NCI-H748 (cell line): ENCODE results near the gene TMEM132E.
A peak's percentile ranks its signal among the peaks of the same experiment; 100 is the strongest.

Experiments
- DNase-seq: peaks from one replicate; lab custom pipeline; 2025; ENCODE audit not compliant: unreplicated experiment; lab: John Stamatoyannopoulos, UW

The TMEM132E gene

DNA sequence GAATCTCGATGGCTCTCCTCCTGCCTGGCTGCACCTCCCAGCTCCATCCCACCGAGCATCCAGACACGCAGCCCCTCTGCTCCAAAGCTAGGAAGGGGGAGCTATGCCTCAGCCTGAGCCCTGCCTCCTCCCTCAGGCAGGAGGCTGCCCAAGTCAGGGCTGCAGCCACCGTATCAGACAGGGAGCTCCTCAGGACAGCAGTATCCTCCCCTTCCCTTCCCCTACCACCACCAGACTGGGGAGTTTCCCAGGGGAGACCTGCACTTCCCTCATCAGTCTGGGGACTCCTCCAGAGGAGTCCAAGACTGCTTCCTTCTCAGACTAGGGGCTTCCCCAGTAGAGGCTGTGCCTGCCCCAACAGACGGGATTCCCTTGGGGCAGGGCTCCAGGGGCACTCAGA, 17.5 kb downstream of the TMEM132E start:
- DNase-seq: no peak

DNA sequence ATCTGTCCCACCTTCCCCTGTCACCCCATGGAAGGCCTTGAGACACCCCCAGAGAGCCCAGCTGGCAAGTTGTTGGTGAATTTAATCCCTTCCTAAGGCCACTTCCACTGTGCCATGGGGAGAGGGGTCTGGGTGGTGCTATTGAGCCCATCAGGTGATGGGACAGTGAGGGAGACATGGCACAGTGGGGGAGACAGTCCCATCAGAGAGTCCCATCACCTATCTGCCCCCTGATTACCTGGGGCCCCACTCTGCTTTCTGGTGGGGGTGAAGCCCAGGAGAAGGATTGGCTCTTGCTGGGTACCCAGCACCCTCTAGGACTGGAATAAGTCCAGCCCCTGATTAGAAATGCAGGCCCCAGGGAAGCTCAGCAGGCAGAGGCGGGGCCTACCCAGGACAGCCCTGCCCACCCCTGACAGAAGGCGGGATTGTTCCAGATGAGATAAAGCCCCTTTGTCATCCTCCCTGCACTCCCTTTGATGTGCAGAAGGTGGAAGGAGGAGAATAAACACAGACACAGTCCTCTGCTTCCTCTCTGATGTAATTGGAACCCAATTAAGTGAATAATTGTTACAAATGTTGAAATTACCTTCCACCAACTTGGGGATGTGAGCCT, 18.9 kb downstream of the TMEM132E start:
- DNase-seq: peak; percentile 49

DNA sequence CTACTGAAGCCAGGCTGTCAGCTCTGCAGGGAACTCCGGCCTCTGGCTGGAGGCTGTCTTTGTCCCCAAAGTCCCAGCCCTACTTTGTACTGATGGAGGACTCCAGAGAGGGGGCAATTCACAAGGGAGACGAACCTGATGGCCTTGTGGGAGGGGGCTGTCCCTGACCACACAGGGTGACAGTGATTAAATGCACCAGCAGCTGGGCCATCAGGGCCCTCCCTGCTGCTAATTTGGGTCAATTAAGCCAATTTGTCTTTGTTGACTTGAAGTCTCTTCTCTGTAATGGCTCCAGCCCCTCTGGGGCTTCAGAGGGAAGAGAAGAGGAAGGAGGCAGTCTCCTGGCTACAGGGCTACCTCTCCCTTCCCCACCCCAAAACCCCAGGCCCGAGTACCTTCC, 22.0 kb downstream of the TMEM132E start:
- peak; percentile 63 for DNase-seq

DNA sequence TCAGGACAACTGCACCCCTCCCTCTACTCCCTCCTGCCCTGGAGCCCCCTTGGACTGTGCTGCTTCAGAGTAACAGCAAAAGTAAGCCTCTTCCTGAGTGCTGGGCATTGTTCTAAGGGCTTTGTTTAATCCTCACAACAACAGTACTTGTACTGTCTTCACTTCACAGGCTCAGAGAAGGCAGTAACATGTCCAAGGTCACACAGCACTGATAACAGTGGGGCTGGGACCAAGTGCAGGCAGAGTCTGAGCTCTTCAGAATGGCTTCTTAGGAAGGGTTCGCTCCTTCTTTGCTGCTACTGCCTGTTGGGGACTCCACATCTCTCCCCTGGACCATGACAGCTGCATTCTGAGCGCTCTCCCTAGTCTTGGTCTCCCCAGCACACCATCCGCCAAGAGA, 24.6 kb downstream of the TMEM132E start:
- DNase-seq: no peak

DNA sequence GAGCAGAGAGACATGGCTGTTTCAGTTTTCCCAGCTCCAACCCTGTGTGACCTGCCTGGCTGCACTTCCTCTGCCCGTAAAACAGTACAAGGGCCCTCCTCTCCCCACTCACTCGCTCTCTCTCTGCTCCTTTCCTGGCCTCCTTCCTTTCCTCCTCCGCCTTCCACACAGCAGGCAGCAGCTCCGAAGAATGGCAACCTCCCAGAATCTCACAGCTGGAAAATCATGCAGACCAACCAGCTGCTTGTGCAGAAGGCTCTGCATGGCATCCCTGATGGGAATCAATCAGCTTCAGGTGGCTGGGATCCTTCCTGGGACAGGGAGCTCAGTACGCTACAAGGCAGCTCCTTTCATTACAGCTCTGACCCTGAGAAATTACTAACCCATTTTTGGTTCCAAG, 27.4 kb downstream of the TMEM132E start:
- no peak for DNase-seq

DNA sequence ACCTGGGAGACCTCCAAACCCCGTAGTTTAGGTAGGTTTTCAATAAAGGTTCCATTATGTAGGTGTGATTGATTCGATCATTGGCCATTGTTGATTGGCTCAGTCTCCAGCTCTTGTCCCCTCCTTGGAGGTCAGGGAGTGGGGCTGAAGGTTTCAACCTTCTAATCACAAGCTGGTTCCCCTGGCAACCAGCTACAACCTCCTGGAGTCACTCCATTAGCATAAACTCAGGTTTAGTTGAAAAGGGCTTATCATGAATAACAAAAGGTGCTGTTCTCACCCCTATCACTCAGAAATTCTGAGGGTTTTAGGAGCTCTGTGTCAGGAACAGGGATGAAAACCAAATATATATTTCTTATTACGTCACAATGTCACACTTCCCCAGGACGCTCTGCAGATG, 28.5 kb downstream of the TMEM132E start:
- DNase-seq: peak; percentile 6

DNA sequence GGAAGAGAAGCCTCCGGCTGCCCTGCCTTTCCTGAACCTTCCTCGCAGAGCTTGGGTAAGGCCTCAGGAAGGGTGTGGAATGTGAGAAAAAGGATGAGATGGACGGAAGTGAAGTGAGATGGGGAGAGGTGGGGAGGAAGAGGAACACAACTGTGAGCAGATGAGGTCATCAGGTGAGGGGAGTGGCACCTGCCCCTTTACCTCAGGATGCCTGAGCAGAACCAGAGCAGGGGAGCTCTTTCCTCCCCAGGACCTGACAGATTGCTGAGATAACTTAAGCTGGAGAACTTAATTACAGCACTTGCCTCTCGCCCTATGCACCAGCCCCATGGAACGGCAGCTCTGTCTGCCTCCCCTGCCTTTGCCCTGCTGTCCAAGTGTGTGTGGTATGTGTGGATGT, 29.8 kb downstream of the TMEM132E start:
- no peak for DNase-seq

DNA sequence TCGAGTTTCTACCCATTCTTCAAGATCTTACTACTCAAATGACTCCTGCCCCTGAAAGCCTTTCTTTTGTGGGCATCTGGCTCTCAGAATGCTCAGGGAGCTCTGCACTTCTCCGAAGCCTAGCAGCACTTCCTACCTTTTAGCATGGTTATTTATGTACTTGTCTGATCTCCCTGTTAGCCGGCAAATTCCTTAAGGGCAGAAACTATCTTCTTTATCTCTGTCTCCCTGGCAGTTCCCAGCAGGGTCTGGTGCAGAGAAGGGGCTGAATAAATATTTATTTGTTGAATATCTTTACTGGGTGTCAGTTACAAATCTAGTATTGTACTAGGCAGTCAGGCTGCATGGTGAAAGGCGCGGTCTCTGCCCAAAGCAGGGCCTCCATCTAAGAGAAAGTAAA, 30.7 kb downstream of the TMEM132E start:
- DNase-seq: no peak

DNA sequence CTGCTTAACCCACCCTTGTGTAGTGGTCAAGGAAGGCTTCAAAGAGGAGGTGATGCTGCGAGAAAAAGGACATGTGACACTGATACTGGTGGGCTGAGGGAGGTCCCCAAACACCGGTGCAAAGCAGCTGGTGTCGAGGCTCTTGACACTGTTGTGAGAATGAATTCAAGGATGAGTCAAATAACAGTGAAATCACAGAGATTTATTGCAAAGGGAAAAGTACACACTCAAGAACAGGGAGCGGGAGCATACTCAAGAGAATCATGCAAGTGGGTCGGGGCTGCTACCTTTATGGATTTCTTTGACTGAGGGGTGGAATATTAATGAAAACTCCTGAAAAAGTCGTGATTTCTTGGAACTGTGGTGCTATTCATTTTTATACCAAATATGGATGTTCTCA, 31.1 kb downstream of the TMEM132E start:
- DNase-seq: no peak

DNA sequence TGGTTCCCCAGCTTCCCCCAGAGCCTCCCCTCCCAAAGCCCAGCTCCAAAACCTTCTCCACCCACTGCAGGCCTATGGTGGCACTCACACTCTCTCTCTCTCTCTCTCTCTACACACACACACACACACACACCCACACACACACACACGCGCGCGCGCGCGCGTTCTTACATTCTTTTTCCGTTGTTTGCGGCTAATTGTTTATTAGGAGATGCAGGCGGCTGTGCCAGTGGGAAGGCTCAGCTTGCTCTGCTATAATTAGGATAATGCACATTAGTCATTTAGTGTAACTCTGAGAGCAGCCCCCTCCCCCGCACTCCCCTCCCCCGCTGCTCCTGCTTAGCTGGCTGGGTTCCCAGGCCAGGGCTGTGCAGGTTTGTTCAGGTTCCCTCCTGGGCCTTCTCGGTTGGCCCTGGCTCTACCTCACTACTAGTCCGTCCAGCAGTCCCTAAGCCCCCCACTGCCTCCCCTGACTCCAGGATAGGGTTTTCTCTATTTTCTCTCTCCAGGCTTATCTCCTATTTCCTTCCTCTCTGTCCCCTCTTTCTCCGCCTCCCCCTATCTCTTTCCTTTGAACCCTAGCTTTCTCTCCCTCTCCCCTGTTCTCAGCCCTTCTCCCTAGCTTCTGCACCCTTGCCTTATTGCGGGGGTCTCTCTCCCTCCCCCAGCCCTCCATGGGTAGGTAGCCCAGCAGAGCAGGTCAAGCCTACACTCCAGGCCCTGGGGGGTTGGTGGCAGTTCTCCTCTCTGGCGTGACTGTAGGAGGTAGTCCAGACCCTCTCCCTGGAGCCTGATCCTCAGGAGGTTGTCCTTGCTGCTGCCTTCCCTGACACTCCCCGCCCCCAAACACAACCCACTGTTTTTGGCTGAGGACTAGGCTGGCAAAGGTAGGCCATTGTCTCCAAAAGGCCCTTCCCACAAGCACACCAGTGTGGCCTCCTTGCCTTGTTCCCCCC, 34.0 kb downstream of the TMEM132E start:
- DNase-seq: peak; percentile 76

DNA sequence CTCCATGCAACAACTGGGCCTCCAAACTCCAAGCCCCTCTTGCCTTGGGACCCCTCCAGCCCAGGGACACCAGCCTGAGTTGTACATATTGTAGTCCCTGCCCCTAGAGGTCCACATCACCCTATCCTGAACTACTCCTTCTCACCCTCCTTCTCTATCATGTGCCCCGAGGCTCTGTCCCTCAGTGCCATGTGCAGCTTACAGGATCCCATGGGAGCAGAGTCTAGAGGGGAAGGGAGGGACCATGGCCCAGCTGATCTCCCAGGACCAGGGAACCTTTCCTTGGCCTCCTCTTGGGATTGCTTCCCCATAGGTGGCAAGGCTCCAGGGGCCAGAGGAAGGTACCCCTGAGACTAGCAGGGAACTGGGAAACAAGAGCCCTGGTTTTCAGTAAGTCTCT, 35.3 kb downstream of the TMEM132E start:
- DNase-seq: no peak

DNA sequence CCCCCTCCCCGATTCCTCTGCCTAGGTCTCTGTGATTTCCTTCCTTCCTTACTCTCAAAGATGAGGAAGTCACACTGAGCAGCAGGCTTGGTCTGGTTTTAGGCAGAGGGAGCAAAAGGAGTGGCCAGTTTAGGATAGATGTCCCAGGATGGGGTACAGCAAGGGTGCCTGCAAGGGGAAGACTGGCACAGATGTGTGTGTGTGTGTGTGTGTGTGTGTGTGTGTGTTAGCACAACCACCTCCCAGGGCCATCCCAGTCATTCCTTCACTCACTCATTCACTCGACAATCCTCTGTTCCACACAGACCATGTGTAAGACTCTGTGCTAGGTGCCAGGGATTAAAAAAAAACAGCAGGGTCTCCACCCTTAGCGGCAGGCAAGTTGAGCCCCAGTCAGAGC, 35.9 kb downstream of the TMEM132E start:
- DNase-seq: no peak

DNA sequence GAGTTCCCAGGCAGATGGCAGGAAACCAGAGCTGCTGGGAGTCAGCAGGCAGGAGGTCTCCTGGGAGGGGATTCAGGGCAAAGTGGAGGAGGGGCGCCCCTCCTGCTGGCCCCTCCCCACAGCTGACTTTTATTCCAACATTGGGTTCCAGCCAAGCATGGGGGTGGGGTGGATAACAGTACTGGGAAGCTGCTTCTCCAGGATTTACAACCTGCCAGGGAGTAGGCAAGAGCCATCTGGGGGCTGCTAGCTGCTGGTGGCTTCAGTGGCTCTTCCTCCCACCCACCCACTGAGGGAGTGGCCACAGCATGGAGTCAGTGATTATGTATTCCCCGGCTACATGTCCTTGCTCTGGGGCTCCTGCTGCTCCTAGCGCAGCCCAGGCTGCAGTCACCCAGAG, 36.8 kb downstream of the TMEM132E start:
- DNase-seq: peak; percentile 34

DNA sequence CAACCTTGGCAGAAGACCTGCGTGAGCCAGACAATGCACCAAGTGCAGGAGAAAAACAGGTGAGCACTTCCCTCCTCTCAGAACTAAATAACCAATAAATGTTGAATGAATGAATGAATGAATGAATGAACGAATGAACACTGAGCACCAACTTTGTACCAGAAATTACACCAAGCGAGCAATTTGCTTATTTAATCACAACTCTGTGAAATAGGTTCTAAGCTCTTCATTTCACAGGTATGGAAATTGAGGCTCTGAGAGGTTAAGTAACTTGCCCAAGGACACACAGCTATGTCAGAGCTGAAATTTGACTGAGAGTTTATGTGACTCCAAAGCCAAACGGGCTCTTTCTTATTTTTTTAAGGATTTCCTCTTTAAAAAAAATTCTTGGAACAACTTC, 38.0 kb downstream of the TMEM132E start:
- no peak for DNase-seq

DNA sequence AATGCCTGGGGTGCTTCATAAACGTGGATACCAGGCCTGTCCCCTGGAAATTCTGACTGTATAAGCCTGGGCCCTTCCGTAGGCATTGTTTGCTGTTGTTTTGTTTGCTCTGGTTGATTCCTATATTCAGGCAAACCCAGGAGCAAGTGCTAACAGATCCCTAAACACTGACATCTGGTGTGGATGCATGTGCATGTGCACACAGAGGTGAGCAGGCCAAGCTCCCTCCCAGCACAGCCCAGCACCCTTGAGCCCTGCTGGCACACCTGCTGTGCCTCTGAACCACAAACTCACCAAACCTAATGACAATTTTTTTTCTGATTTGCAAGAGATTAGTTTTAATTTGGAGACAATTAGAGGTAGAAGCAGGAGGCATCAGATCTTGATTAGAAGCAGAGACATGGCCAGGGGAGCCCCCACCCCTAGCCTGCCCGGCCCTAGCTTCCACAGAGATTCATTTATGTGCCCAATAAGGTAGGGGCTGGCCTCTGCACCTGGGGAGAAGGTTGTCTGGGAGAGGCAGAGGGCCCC, 40.4 kb downstream of the TMEM132E start:
- DNase-seq: no peak

DNA sequence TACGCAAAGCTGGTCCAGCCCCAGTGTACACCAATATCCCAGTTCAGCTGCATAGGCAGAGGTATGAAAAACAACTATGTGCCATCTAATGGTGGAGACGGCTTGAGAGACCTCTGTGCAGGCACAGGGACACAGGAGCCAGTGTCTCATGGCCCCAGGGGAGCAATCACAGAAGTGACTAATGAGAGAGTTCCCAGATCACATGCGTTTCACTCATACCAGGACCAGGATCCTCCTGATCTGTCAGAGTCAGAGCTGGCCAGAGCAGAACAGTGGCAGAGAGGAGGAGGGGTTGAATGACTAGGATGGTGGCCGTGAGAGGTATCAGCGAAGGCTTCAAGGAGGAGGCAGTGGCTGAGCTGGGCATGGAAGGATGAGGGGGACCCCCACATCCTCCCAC, 41.1 kb downstream of the TMEM132E start:
- DNase-seq: no peak

DNA sequence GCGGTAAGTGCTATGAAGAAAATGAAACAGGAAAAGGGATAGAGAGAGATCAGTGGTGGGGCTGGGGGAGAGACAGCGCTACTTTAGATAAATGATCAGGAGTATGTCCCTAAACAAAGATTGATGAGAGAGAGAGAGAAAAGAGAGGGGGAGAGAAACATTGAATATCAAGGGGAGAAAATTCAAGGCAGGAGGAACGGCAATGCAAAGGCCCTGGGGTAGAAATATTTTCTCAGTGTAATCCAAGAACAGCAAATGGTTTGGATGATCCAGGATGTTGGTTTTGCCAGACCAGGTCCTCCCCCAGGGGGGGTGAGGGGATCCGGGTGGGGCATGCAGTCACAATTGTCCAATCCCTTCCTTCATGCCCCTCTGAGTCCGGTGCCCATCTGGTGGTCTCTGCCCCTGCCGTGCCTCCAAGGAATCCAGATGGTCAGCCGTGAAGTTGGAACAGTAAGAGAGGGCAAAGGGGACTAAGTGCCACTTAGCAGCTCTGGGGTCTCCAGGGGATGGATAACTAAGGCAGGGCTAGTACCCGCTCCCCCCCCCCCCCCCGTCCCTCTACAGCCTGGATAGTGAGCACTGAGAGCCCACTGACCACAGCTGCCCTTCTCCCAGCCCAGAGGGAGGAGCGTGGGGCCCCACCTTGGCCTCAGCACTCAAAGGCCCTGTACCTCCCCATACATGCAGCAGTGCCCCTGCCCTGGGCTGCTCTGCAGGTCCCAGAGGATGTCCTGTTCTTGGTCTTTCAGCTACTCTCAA, 43.7 kb downstream of the TMEM132E start:
- no peak for DNase-seq

DNA sequence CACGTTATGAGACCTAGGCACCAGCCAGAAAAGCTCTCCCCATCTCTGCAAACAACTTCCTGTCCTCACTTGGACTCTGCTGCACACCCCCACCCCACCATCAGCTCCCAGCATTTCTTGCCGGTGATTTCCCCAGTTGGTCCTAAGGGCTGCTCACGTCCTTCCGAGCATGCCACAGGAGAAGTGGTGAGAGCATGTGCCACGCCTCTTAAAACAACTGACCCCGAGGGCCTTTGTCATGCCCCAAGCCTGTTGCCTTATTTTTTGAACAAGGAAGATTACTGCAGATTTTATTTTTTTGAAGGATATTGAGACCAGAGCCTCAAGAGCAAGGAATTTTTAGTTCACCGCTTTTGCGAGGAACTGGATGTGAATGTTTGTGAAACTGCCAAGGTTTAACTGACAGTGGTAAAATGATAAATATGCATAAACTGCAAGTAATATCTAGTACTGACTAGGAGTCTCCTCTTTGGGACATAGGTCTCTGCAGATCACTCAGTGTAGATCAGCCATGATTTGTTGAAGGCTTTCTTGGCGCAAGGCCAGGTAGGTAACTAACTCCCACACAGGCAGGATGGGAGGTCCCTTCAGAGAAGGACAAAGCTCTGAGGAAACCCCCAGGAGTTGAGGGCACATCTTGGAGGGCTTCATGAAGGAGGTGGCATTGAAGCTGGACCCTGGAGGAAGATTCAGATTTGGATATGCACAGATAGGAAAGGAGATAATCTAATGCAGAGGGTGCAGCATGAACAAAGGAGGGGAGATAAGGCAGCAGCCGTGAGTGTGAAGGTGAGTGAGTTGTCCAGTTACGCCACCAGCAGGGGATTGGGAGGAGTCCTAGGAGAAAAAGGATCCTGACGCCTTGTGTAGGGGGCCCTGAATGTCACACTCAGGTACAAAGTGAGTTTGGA, 44.7 kb downstream of the TMEM132E start:
- DNase-seq: peak; percentile 14

DNA sequence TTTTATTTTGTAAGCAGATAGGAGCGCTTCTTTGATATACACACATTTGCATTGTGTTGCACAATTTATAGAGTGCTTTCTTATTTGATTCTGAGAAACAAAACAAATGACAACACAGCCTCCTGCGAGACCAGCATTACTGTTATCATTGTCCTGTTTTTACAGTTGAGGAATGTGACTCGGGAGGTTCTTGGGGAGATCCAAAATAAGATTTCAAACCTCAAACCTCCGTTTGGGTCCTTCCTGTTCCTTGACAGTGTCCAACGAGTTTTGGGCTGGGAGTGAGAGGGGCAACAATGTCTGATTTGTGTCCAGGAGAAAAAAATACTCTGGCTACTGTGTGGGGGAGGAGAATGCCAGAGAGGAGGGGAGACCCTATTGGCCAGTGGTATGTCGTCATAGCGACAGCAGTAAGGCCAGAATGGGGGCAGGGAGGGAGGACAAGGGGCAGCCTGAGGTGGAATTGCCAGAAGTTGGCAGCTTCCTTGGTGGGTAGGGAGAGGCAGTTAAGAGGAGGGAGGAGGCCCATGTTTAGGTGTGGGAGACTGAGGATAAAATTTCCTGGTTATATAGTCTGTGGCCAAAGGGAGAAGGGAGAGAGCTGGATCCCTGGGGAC, 45.5 kb downstream of the TMEM132E start:
- DNase-seq: no peak

DNA sequence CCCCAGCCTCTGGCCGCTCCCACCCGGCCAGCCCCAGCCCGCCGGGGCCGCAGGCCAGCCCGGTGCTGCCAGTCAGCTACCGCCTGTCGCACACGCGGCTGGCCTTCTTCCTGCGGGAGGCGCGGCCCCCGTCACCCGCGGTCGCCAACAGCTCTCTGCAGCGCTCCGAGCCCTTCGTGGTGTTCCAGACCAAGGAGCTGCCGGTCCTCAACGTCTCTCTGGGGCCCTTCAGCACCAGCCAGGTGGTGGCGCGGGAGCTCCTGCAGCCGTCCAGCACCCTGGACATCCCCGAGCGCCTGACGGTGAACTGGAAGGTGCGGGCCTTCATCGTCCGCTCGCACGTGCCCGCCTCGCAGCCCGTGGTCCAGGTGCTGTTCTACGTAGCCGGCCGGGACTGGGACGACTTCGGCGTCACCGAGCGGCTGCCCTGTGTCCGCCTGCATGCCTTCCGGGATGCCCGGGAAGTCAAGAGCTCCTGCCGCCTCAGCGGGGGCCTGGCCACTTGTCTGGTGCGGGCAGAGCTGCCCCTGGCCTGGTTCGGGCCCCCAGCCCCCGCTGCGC, 46.8 kb downstream of the TMEM132E start:
- no peak for DNase-seq
